ENCODE data around the gene CCSER1.

The CCSER1 gene

GRCh38 chr4:91035276-91035675 is 908.1 kb downstream of the CCSER1 start:
- no peak overlapping the region for H3K4me3 ChIP-seq (ENCODE audit: low read depth, low read length)
- no peak for TF ChIP-seq CTCF (IDR thresholded peaks at IDR 0.05; ENCODE audit: borderline replicate concordance, insufficient read depth, low read depth, low read length)

- no peak overlapping the region for H3K4me3 ChIP-seq (ENCODE audit: low read depth, low read length)
- TF ChIP-seq CTCF (IDR thresholded peaks at IDR 0.05; ENCODE audit: borderline replicate concordance, insufficient read depth, low read depth, low read length): no peak
Measured at GRCh38 chr4:91037951-91038350, 910.8 kb downstream of the CCSER1 start.

- H3K4me3 ChIP-seq (ENCODE audit: low read depth, low read length): no peak overlapping the region
- TF ChIP-seq CTCF (IDR thresholded peaks at IDR 0.05; ENCODE audit: borderline replicate concordance, insufficient read depth, low read depth, low read length): no peak
Measured at GRCh38 chr4:91057871-91058270, 930.7 kb downstream of the CCSER1 start.

- TF ChIP-seq CTCF (IDR thresholded peaks at IDR 0.05; ENCODE audit: borderline replicate concordance, insufficient read depth, low read depth, low read length): no peak
- H3K4me3 ChIP-seq (ENCODE audit: low read depth, low read length): no peak overlapping the region
Measured at GRCh38 chr4:91058345-91058744, 931.2 kb downstream of the CCSER1 start.

GRCh38 chr4:91064157-91064853 is 937.1 kb downstream of the CCSER1 start:
- no peak overlapping the region for H3K4me3 ChIP-seq (ENCODE audit: low read depth, low read length)
- TF ChIP-seq CTCF (IDR thresholded peaks at IDR 0.05; ENCODE audit: borderline replicate concordance, insufficient read depth, low read depth, low read length): no peak

- no peak for TF ChIP-seq CTCF (IDR thresholded peaks at IDR 0.05; ENCODE audit: borderline replicate concordance, insufficient read depth, low read depth, low read length)
- H3K4me3 ChIP-seq (ENCODE audit: low read depth, low read length): no peak overlapping the region
Measured at GRCh38 chr4:91065117-91065516, 937.9 kb downstream of the CCSER1 start.

GRCh38 chr4:91070736-91071135 is 943.5 kb downstream of the CCSER1 start:
- no peak overlapping the region for H3K4me3 ChIP-seq (ENCODE audit: low read depth, low read length)
- no peak for TF ChIP-seq CTCF (IDR thresholded peaks at IDR 0.05; ENCODE audit: borderline replicate concordance, insufficient read depth, low read depth, low read length)

Data from GM12875 (cell line).